Cardiac muscle cell (in vitro differentiated cells and primary cell): ENCODE results near the gene RASSF8. TPM values are rescaled to one million over a fixed set of nuclear protein-coding genes. Genes with fewer than 3 reads are reported as not detected.

Source experiments
- DNase-seq, 2 donors: peaks; one replicate each; pipeline versions ENCODE4 v3.0.0 to v3.0.0-alpha.2; 2010 to 2017; ENCODE audit warnings: low read depth in 1 of 2, low spot score in 1 of 2
- H3K27ac ChIP-seq: fragments of 200-600 bp; sonication (generic); 2 replicates; pipeline ENCODE4 v1.5.1; 2016
- H3K27me3 ChIP-seq: fragments of 200-600 bp; sonication (generic); 2 replicates; pipeline ENCODE4 v1.6.0; 2016; ENCODE audit warnings: control low read depth
- H3K36me3 ChIP-seq: fragments of 200-600 bp; sonication (generic); 2 replicates; pipeline ENCODE4 v1.5.1; 2016; ENCODE audit warnings: control low read depth
- H3K4me1 ChIP-seq: fragments of 200-600 bp; sonication (generic); 2 replicates; pipeline ENCODE4 v1.8.1; 2017; ENCODE audit warnings: low read depth, mild to moderate bottlenecking, mixed run types
- H3K4me3 ChIP-seq: fragments of 200-600 bp; sonication (generic); 2 replicates; pipeline ENCODE4 v1.5.1; 2016; ENCODE audit warnings: mild to moderate bottlenecking
- H3K9me3 ChIP-seq: fragments of 200-600 bp; sonication (generic); 2 replicates; pipeline ENCODE4 v1.5.1; 2017; ENCODE audit warnings: low read depth, mild to moderate bottlenecking, control low read depth
- CTCF ChIP-seq: IDR thresholded peaks from 2 replicates; pipeline ENCODE4 v1.5.1; 2012; ENCODE audit warnings: low read depth, mild to moderate bottlenecking, low read length
- polyA plus RNA-seq: library from polyadenylated mRNA; unstranded; fragments of >200 nt; fragmentation: Nextera tagmentation; extraction: Ambion mirVana; gene quantifications from 2 replicates; pipeline ENCODE4 v1.2.1, GENCODE V29; 2016
- total RNA-seq: library from RNA; depleted of rRNA; stranded (reverse); fragments of >200 nt; gene quantifications from 2 replicates; pipeline ENCODE4 v1.2.3, GENCODE V29; 2016

Gene RASSF8
- total and polyA plus RNA-seq, 2 experiments from 2014 or later, result 25.2 to 56.4 TPM

DNA sequence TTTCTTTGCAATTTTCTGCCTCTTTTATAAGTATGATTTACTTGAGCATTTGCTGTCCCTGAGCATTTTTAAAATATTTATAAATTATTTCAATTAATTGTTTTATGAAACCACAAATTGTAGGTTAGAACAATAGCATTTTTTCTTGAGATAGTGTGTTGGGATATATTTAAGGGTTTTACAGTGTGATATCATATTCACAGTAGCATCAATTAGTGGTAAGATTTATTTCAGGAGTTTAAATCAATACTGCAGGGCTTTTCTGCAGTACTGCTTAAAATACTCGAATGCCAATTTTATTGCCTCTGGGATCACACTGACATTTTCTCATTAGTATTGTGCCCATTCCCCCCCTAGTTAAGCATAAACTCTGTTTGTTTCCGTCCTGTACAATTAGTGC is 84.2 kb downstream of the RASSF8 start:
- H3K36me3 ChIP-seq, result no peaks in the 10 kb centered on the region
- no peak for TF ChIP-seq CTCF
- peaks cover 8% of the 10 kb centered on the region for H3K4me1 ChIP-seq
- no peaks in the 10 kb centered on the region for H3K9me3 ChIP-seq
- no peak for DNase-seq
- H3K4me3 ChIP-seq, result no peak overlapping the region
- no peaks in the 10 kb centered on the region for H3K27me3 ChIP-seq
- H3K27ac ChIP-seq, result no peak overlapping the region

GRCh38 chr12:26043135-26044006 is 84.9 kb downstream of the RASSF8 start:
- no peak for TF ChIP-seq CTCF
- no peaks in the 10 kb centered on the region for H3K9me3 ChIP-seq
- no peak overlapping the region for H3K27ac ChIP-seq

GRCh38 chr12:26044007-26044394 is 85.5 kb downstream of the RASSF8 start:
- Histone ChIP-seq H3K36me3 (no peaks in the 10 kb centered on the region), H3K4me3 (no peak overlapping the region), H3K4me1 (peaks cover under 1% of the 10 kb centered on the region), H3K27ac (no peak overlapping the region), H3K9me3 (no peaks in the 10 kb centered on the region), H3K27me3 (no peaks in the 10 kb centered on the region)
- DNase-seq, result peak in 1 of 2 donors; percentile 53
- no peak for TF ChIP-seq CTCF

More at GRCh38 chr12:26043135-26044006, 84.9 kb downstream of the RASSF8 start:
- H3K4me1 ChIP-seq, result peaks cover 5% of the 10 kb centered on the region
- H3K36me3 ChIP-seq, result no peaks in the 10 kb centered on the region
- no peak overlapping the region for H3K4me3 ChIP-seq
- no peaks in the 10 kb centered on the region for H3K27me3 ChIP-seq
- no peak for DNase-seq

GRCh38 chr12:26044592-26044991 is 86.1 kb downstream of the RASSF8 start:
- no peak for TF ChIP-seq CTCF

DNA sequence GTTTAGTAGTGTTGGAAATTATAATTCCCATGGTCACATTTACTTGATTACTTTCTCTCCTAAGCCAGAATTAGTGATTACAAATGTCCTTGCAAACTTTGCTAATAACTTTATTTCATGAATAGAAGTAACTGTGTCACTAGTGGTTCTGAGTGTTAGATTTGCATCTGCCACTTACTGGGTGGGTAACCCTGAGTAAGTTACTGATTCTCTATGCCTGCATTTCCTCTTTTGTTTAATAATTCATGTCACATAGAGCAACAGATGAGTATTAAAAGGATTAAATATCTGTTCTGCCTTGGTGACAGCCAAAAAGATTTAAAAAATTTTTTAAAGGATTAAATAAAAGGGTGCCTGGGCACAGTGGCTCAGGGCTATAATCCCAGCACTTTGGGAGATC is 87.7 kb downstream of the RASSF8 start:
- DNase-seq, result no peak
- Histone ChIP-seq H3K9me3 (no peaks in the 10 kb centered on the region), H3K4me1 (no peaks in the 10 kb centered on the region), H3K36me3 (no peaks in the 10 kb centered on the region), H3K27me3 (no peaks in the 10 kb centered on the region), H3K4me3 (no peak overlapping the region), H3K27ac (no peak overlapping the region)
- no peak for TF ChIP-seq CTCF

More at GRCh38 chr12:26044592-26044991, 86.1 kb downstream of the RASSF8 start:
- H3K27ac ChIP-seq, result no peak overlapping the region
- DNase-seq, result no peak
- H3K9me3 ChIP-seq, result no peaks in the 10 kb centered on the region
- no peaks in the 10 kb centered on the region for H3K4me1 ChIP-seq
- no peak overlapping the region for H3K4me3 ChIP-seq
- no peaks in the 10 kb centered on the region for H3K36me3 ChIP-seq
- no peaks in the 10 kb centered on the region for H3K27me3 ChIP-seq
